Astrocyte (in vitro differentiated cells and primary cell): ENCODE results near the gene ATP11A. TPM values are rescaled to one million over a fixed set of nuclear protein-coding genes. Genes with fewer than 3 reads are reported as not detected.

Experiments used
- DNase-seq: peaks from one replicate; pipeline ENCODE4 v3.0.0-alpha.2; 2010; ENCODE audit warnings: low read depth
- FAIRE-seq: peaks from 2 replicates; lab custom pipeline; 2011; peaks lifted over from hg19 to GRCh38; lab: Jason Lieb, UNC
- H2AFZ ChIP-seq: 2 replicates; pipeline ENCODE4 v1.6.0; 2012; ENCODE audit warnings: low read depth, low read length, inconsistent platforms
- H3K27ac ChIP-seq: 2 replicates; pipeline ENCODE4 v1.5.1; 2011; ENCODE audit warnings: low read depth, low read length, inconsistent platforms
- H3K27me3 ChIP-seq: 2 replicates; pipeline ENCODE4 v1.6.0; 2011; ENCODE audit warnings: low read length, inconsistent platforms; ENCODE audit not compliant: insufficient read depth
- H3K36me3 ChIP-seq: 2 replicates; pipeline ENCODE4 v1.5.1; 2011; ENCODE audit warnings: low read length, inconsistent platforms; ENCODE audit not compliant: insufficient read depth
- H3K4me1 ChIP-seq: 2 replicates; pipeline ENCODE4 v1.5.1; 2011; ENCODE audit warnings: low read length, inconsistent platforms; ENCODE audit not compliant: insufficient read depth
- H3K4me2 ChIP-seq: 2 replicates; pipeline ENCODE4 v1.6.0; 2012; ENCODE audit warnings: low read length, inconsistent platforms
- H3K4me3 ChIP-seq: 2 replicates; pipeline ENCODE4 v1.5.1; 2011; ENCODE audit warnings: low read depth, mild to moderate bottlenecking, low read length, inconsistent platforms; ENCODE audit not compliant: insufficient read depth
- H3K79me2 ChIP-seq: 2 replicates; pipeline ENCODE4 v1.6.0; 2012; ENCODE audit warnings: mild to moderate bottlenecking, low read length, inconsistent platforms; ENCODE audit not compliant: insufficient read depth
- H3K9ac ChIP-seq: 2 replicates; pipeline ENCODE4 v1.6.0; 2012; ENCODE audit warnings: mild to moderate bottlenecking, low read length, inconsistent platforms
- H3K9me3 ChIP-seq: 2 replicates; pipeline ENCODE4 v1.5.1; 2012; ENCODE audit warnings: low read depth, mild to moderate bottlenecking, low read length, inconsistent platforms; ENCODE audit not compliant: insufficient read depth
- H4K20me1 ChIP-seq: 2 replicates; pipeline ENCODE4 v1.6.0; 2012; ENCODE audit warnings: low read length, inconsistent platforms; ENCODE audit not compliant: insufficient read depth
- H3K27ac Mint-ChIP-seq: one replicate; pipeline ENCODE4 v1.8.0; 2021; ENCODE audit warnings: mild to moderate bottlenecking, mixed read lengths; ENCODE audit not compliant: unreplicated experiment
- H3K27me3 Mint-ChIP-seq: one replicate; pipeline ENCODE4 v1.8.0; 2021; ENCODE audit warnings: low read depth, mixed read lengths; ENCODE audit not compliant: unreplicated experiment
- H3K36me3 Mint-ChIP-seq: one replicate; pipeline ENCODE4 v1.8.0; 2021; ENCODE audit warnings: low read depth, mixed read lengths; ENCODE audit not compliant: unreplicated experiment
- H3K4me1 Mint-ChIP-seq: one replicate; pipeline ENCODE4 v1.8.0; 2021; ENCODE audit warnings: low read depth, mixed read lengths; ENCODE audit not compliant: unreplicated experiment
- H3K4me3 Mint-ChIP-seq: one replicate; pipeline ENCODE4 v1.8.0; 2021; ENCODE audit warnings: mild to moderate bottlenecking, moderate library complexity, mixed read lengths; ENCODE audit not compliant: unreplicated experiment
- H3K9me3 Mint-ChIP-seq: one replicate; pipeline ENCODE4 v1.8.0; 2021; ENCODE audit warnings: mild to moderate bottlenecking, mixed read lengths; ENCODE audit not compliant: unreplicated experiment
- CTCF ChIP-seq: IDR thresholded peaks from 2 replicates; pipeline ENCODE4 v1.5.1; 2011; ENCODE audit warnings: low read depth, mild to moderate bottlenecking, inconsistent platforms, low read length, moderate library complexity; ENCODE audit not compliant: insufficient read depth
- EZH2 ChIP-seq: IDR thresholded peaks from 2 replicates; pipeline ENCODE4 v1.6.1; 2012; ENCODE audit warnings: mild to moderate bottlenecking, low read length, inconsistent platforms; ENCODE audit not compliant: insufficient read depth
- total RNA-seq: library from RNA; stranded (reverse); gene quantifications from 2 replicates; pipeline ENCODE4 v1.2.1, GENCODE V29; 2021

ATP11A gene
- total RNA-seq, 1 donor from 2014 or later, result 38.9 TPM

- peaks cover 15% of the 10 kb centered on the region for H3K27me3 ChIP-seq
- H3K36me3 Mint-ChIP-seq, result no peaks in the 10 kb centered on the region
Observed at GRCh38 chr13:112731667-112732616, 42.1 kb downstream of the ATP11A start.

GRCh38 chr13:112732679-112733078 lies 42.8 kb downstream of the ATP11A start:
- H4K20me1 ChIP-seq, result peaks cover 5% of the 10 kb centered on the region
- H3K4me2 ChIP-seq, result no peak overlapping the region
- Mint-ChIP-seq H3K9me3 (no peaks in the 10 kb centered on the region), H3K36me3 (no peaks in the 10 kb centered on the region), H3K4me3 (no peak overlapping the region), H3K27me3 (no peaks in the 10 kb centered on the region), H3K4me1 (peaks cover 10% of the 10 kb centered on the region), H3K27ac (no peak overlapping the region)
- H3K9me3 ChIP-seq, result no peaks in the 10 kb centered on the region
- H3K9ac ChIP-seq, result no peak overlapping the region
- no peak for TF ChIP-seq CTCF
- TF ChIP-seq EZH2, result no peak
- H3K27ac ChIP-seq, result no peak overlapping the region
- H3K4me3 ChIP-seq, result no peak overlapping the region
- H2AFZ ChIP-seq, result no peak overlapping the region
- H3K36me3 ChIP-seq, result no peaks in the 10 kb centered on the region
- no peaks in the 10 kb centered on the region for H3K4me1 ChIP-seq
- DNase-seq (no peak), FAIRE-seq (no peak)
- no peaks in the 10 kb centered on the region for H3K79me2 ChIP-seq
- H3K27me3 ChIP-seq, result peaks cover 15% of the 10 kb centered on the region

More at GRCh38 chr13:112731667-112732616, 42.1 kb downstream of the ATP11A start:
- Mint-ChIP-seq H3K4me3 (no peak overlapping the region), H3K9me3 (no peaks in the 10 kb centered on the region), H3K4me1 (peaks cover 10% of the 10 kb centered on the region), H3K27ac (no peak overlapping the region), H3K27me3 (no peaks in the 10 kb centered on the region)
- Histone ChIP-seq H4K20me1 (peaks cover 5% of the 10 kb centered on the region), H3K9ac (no peak overlapping the region), H3K4me2 (no peak overlapping the region), H3K4me3 (no peak overlapping the region), H3K4me1 (no peaks in the 10 kb centered on the region), H3K27ac (no peak overlapping the region), H3K9me3 (no peaks in the 10 kb centered on the region), H3K36me3 (no peaks in the 10 kb centered on the region), H3K79me2 (no peaks in the 10 kb centered on the region), H2AFZ (no peak overlapping the region)
- FAIRE-seq (no peak), DNase-seq (no peak)
- TF ChIP-seq EZH2, result no peak
- TF ChIP-seq CTCF, result no peak

GRCh38 chr13:112733112-112733511 lies 43.3 kb downstream of the ATP11A start:
- Histone ChIP-seq H3K27me3 (peaks cover 15% of the 10 kb centered on the region), H3K36me3 (no peaks in the 10 kb centered on the region), H3K9me3 (no peaks in the 10 kb centered on the region), H3K4me3 (no peak overlapping the region), H3K79me2 (no peaks in the 10 kb centered on the region), H2AFZ (no peak overlapping the region), H3K4me2 (no peak overlapping the region), H3K4me1 (no peaks in the 10 kb centered on the region), H3K27ac (no peak overlapping the region), H3K9ac (no peak overlapping the region), H4K20me1 (peaks cover 5% of the 10 kb centered on the region)
- Mint-ChIP-seq H3K36me3 (no peaks in the 10 kb centered on the region), H3K4me1 (peaks cover 10% of the 10 kb centered on the region), H3K4me3 (no peak overlapping the region), H3K9me3 (no peaks in the 10 kb centered on the region), H3K27ac (no peak overlapping the region), H3K27me3 (no peaks in the 10 kb centered on the region)
- FAIRE-seq, result no peak
- TF ChIP-seq CTCF (no peak), EZH2 (no peak)
- no peak for DNase-seq
